Heart left ventricle (tissue), 16 donors: Measurements from ENCODE around the gene DAND5. TPM values are rescaled to one million over a fixed set of nuclear protein-coding genes. Genes with fewer than 3 reads are reported as not detected.
A peak's percentile ranks its signal among the peaks of the same experiment; 100 is the strongest.

Source experiments
- ATAC-seq, 4 donors: fragments of 200-7000 bp; cut with Tn5 transposase; one replicate each; pipeline ENCODE4 v1.9.1; 2020 to 2022; ENCODE audit warnings: moderate library complexity in 4 of 4, mild to moderate bottlenecking in 3 of 4, moderate number of reproducible peaks in 1 of 4
- DNase-seq, 5 donors: peaks; one replicate each; pipeline ENCODE4 v3.0.0-alpha.2; 2020
- H3K27ac ChIP-seq, 12 donors: fragments of 200-600 bp; sonication (generic) in 4 of 12; one replicate each; pipeline versions ENCODE4 v1.5.0 to v1.8.0; 2016 to 2022; ENCODE audit warnings: mild to moderate bottlenecking in 2 of 12
- H3K27me3 ChIP-seq, 9 donors: fragments of 200-600 bp; sonication (generic) in 2 of 9; one replicate each; pipeline versions ENCODE4 v1.5.1 to v1.8.0; 2016 to 2022; ENCODE audit warnings: mild to moderate bottlenecking in 3 of 9
- H3K36me3 ChIP-seq, 9 donors: fragments of 200-600 bp; sonication (generic) in 2 of 9; one replicate each; pipeline versions ENCODE4 v1.5.0 to v1.8.0; 2018 to 2022; ENCODE audit warnings: mild to moderate bottlenecking in 2 of 9
- H3K4me1 ChIP-seq, 12 donors: fragments of 200-600 bp; sonication (generic) in 4 of 12; one replicate each; pipeline versions ENCODE4 v1.5.0 to v1.8.0; 2016 to 2022; ENCODE audit warnings: mild to moderate bottlenecking in 3 of 12
- H3K4me3 ChIP-seq, 12 donors: fragments of 200-600 bp; sonication (generic) in 4 of 12; one replicate each; pipeline versions ENCODE4 v1.5.0 to v1.8.0; 2017 to 2022; ENCODE audit warnings: mild to moderate bottlenecking in 9 of 12, moderate library complexity in 4 of 12
- H3K9me3 ChIP-seq, 12 donors: fragments of 200-600 bp; sonication (generic) in 4 of 12; one replicate each; pipeline versions ENCODE4 v1.5.0 to v1.8.0; 2016 to 2022; ENCODE audit warnings: mild to moderate bottlenecking in 1 of 12
- POLR2A ChIP-seq, 2 donors: fragments of 450-650 bp; IDR thresholded peaks; one replicate each; pipeline ENCODE4 v1.6.1; 2017; ENCODE audit warnings: antibody characterized with exemption in 2 of 2, mild to moderate bottlenecking in 2 of 2, moderate library complexity in 2 of 2
- WGBS, 4 donors: extraction: QIAGEN DNeasy Blood & Tissue Kit in 2 of 4; methylation state at CpG; one replicate each; pipeline versions ENCODE4 v1.1.5 to v1.1.7; 2013 to 2018; 5-methylcytosine and 5-hydroxymethylcytosine counted together
- intact Hi-C, 10 donors: fragments of 100-400 bp; cut with DNase I; formaldehyde crosslinking; loops; one replicate each; pipeline versions ENCODE4 v1.11.1 to v1.14.2; 2022
- long read RNA-seq, 3 donors: library from polyadenylated mRNA; unstranded; transcript quantifications; one replicate each; pipeline ENCODE4 v2.0.0, GENCODE V29; 2020 to 2021
- polyA plus RNA-seq, 2 donors: library from polyadenylated mRNA; stranded (reverse); fragments of 200-250 nt; gene quantifications; one replicate each; pipeline ENCODE4 v1.2.3, GENCODE V29; 2013
- total RNA-seq, 9 donors: library from RNA; depleted of rRNA in 2 of 9; stranded (reverse); fragments of >200 nt in 2 of 9; fragmentation: NEBNext Ultra II Directional in 3 of 9; extraction: Animal tissue kit (Norgen Biotek cat#: 25700) in 3 of 9; gene quantifications; one replicate each; pipeline versions ENCODE4 v1.1.0 to v1.2.4, GENCODE V29; 2016 to 2023
- TF ChIP-seq, protein P1 (sequence below), 12 donors: fragments of 200-600 bp; sonication (generic) in 4 of 12; IDR thresholded peaks; one replicate each; pipeline versions ENCODE4 v1.5.0 to v1.8.0; 2018 to 2022; ENCODE audit warnings: antibody characterized with exemption in 12 of 12, mild to moderate bottlenecking in 5 of 12
- donor health status: ischemic (EF 13 %, LVEDD 7.1; RV severe dilation, severe dysfunction).
- donor health status: healthy with polysubstance abuse.
- donor health status: DM: no; HTN: yes; CAD: no.
- donor health status: DM: no; HTN: no; CAD: no.
- donor health status: ischemic (EF 25% LVEDD 6.9; RV normal size, moderate dysfunction).
- donor health status: ischemic (EF 25% LVEDD 5.7; RV mildly dilated, moderate dysfunction).
- donor health status: healthy.
- donor health status: DM: yes; HTN: yes; CAD: no.
- donor health status: ischemic (EF 35%, LVEDD 5.7; RV mildly dilated, moderate dysfunction).
- donor health status: nonischemic (EF 11% LVEDD 7.7; RV severe dilation, severe dysfunction).
- donor health status: DM: yes; HTN: yes; CAD: no.
- donor health status: PGD.
- donor health status: ischemic (EF 29% LVEDD 5.4; RV normal size, mild dysfunction).
- donor health status: nonischemic (EF 23%, LVEDD 6.1; RV moderate dilation, normal function).

The DAND5 gene
- total RNA-seq (10 to 100 TPM in 4 of 9 donors, 1 to 10 TPM in 5; 2.9 to 13.6 (median 9.0) TPM), polyA plus RNA-seq (1 to 10 TPM; 1.4 to 4.7 TPM)
- long read RNA-seq, donor 1, transcript DAND5-201 (2 exons, 1,877 nt), result major isoform, 16 of 20 reads
- long read RNA-seq, donor 1, partial matches to known transcripts, result 4 of 20 reads
- long read RNA-seq, donor 1, other reads (novel, unspliced or antisense), result 0 of 20 reads
- long read RNA-seq, donor 2, transcript DAND5-201 (2 exons, 1,877 nt), result major isoform, 73 of 75 reads
- long read RNA-seq, donor 2, partial matches to known transcripts, result 2 of 75 reads
- long read RNA-seq, donor 2, other reads (novel, unspliced or antisense), result 0 of 75 reads
- long read RNA-seq, donor 3, transcript DAND5-201 (2 exons, 1,877 nt), result major isoform, 7 of 7 reads
- long read RNA-seq, donor 3, partial matches to known transcripts, result 0 of 7 reads
- long read RNA-seq, donor 3, other reads (novel, unspliced or antisense), result 0 of 7 reads

DNA sequence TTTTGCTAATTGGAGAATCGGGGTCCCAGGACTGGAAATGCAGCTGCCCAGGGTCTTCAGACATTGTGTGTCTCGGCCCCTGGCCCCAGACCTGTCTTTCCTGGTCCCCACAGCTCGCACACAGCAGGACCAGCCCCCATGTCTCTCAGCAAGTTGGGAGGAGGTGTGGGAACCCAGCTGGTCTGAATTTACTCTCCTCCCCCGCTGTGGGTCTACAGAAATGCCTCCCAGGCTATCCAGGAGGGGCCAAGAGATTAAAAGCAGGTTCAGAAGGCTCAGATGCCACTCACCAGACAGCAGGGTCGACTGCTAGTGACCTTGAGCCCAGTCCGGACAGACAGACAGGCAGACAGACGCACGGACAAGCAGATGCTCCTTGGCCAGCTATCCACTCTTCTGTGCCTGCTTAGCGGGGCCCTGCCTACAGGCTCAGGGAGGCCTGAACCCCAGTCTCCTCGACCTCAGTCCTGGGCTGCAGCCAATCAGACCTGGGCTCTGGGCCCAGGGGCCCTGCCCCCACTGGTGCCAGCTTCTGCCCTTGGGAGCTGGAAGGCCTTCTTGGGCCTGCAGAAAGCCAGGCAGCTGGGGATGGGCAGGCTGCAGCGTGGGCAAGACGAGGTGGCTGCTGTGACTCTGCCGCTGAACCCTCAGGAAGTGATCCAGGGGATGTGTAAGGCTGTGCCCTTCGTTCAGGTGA is at the start of gene DAND5:
Gene DAND5, plus strand, starts transcription at position 285 of the 697 bp plus-strand sequence. Its CDS starts 85 bp downstream, at position 370.
- Histone ChIP-seq H3K4me3 (peak within 1 kb of the TSS in 6 of 12 donors; percentile 9 to 31 (median 16)), H3K27me3 (no peaks in the 10 kb centered on the region), H3K36me3 (no peaks in the 10 kb centered on the region), H3K4me1 (peaks cover 0 to 21% (median 5%) of the 10 kb centered on the region in 12 donors), H3K9me3 (no peaks in the 10 kb centered on the region), H3K27ac (peak within 1 kb of the TSS; percentile 64 to 90 (median 84))
- ATAC-seq (peak; percentile 67 to 87 (median 80)), DNase-seq (peak; percentile 69 to 83 (median 70))
- TF ChIP-seq POLR2A (IDR thresholded peaks at IDR 0.05), result no peak
- TF ChIP-seq, protein P1, sequence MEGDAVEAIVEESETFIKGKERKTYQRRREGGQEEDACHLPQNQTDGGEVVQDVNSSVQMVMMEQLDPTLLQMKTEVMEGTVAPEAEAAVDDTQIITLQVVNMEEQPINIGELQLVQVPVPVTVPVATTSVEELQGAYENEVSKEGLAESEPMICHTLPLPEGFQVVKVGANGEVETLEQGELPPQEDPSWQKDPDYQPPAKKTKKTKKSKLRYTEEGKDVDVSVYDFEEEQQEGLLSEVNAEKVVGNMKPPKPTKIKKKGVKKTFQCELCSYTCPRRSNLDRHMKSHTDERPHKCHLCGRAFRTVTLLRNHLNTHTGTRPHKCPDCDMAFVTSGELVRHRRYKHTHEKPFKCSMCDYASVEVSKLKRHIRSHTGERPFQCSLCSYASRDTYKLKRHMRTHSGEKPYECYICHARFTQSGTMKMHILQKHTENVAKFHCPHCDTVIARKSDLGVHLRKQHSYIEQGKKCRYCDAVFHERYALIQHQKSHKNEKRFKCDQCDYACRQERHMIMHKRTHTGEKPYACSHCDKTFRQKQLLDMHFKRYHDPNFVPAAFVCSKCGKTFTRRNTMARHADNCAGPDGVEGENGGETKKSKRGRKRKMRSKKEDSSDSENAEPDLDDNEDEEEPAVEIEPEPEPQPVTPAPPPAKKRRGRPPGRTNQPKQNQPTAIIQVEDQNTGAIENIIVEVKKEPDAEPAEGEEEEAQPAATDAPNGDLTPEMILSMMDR (IDR thresholded peaks at IDR 0.05), result no peak
- 33 to 46% (median 41%) methylated on average over 10 to 14 of the region's 14 CpGs for WGBS, 4 donors
- intact Hi-C loops, result loop anchor here in 5 of 10 donors (5.0 to 10.0 kb wide), 2 partner anchors 85 to 183 kb away; partner anchors contain the start of genes DNASE2 (in 4 of the 5), KLF1 (in 4 of the 5), IER2 (in 1 of the 5) and STX10 (in 1 of the 5)

- 67 to 73% (median 72%) methylated on average over 3 of the region's 3 CpGs for WGBS, 4 donors
- DNase-seq (no peak), ATAC-seq (no peak)
- TF ChIP-seq POLR2A (IDR thresholded peaks at IDR 0.05), result no peak
- TF ChIP-seq, protein P1 (IDR thresholded peaks at IDR 0.05), result no peak
- H3K4me1 ChIP-seq, result peaks cover 0 to 10% (median 4%) of the 10 kb centered on the region in 12 donors
- no peak overlapping the region for H3K27ac ChIP-seq
- no peaks in the 10 kb centered on the region for H3K27me3 ChIP-seq
- H3K9me3 ChIP-seq, result no peaks in the 10 kb centered on the region
- peaks cover 4 to 41% (median 40%) of the 10 kb centered on the region in 9 donors for H3K36me3 ChIP-seq
- no peak overlapping the region for H3K4me3 ChIP-seq
- intact Hi-C loops, result no loop called here
Measured at GRCh38 chr19:12921047-12921446, 48.3 kb upstream of the DAND5 start.

GRCh38 chr19:12922959-12923358 is 46.4 kb upstream of the DAND5 start:
- WGBS, 4 donors, result 97 to 98% (median 97%) methylated on average over 4 of the region's 4 CpGs
- Histone ChIP-seq H3K4me3 (no peak overlapping the region), H3K4me1 (peaks cover 0 to 10% (median 4%) of the 10 kb centered on the region in 12 donors), H3K27ac (no peak overlapping the region), H3K27me3 (no peaks in the 10 kb centered on the region), H3K9me3 (no peaks in the 10 kb centered on the region), H3K36me3 (peaks cover 4 to 60% (median 59%) of the 10 kb centered on the region in 9 donors)
- intact Hi-C loops, result no loop called here
- ATAC-seq (no peak), DNase-seq (no peak)
- TF ChIP-seq, protein P1 (IDR thresholded peaks at IDR 0.05), result no peak
- no peak for TF ChIP-seq POLR2A (IDR thresholded peaks at IDR 0.05)
